GM21825 (cell line): Measurements from ENCODE around the gene KAT7.
"Not testable (repeated sequence)": the region's sequence is repeated elsewhere in the genome, so short reads cannot be mapped to it uniquely, and the experiment has no call there.

Source experiments
- ATAC-seq: cut with Tn5 transposase; IDR thresholded peaks from one replicate; pipeline ENCODE4 v1.9.1; 2021; ENCODE audit warnings: mild to moderate bottlenecking, moderate library complexity; ENCODE audit not compliant: unreplicated experiment

KAT7 gene

DNA sequence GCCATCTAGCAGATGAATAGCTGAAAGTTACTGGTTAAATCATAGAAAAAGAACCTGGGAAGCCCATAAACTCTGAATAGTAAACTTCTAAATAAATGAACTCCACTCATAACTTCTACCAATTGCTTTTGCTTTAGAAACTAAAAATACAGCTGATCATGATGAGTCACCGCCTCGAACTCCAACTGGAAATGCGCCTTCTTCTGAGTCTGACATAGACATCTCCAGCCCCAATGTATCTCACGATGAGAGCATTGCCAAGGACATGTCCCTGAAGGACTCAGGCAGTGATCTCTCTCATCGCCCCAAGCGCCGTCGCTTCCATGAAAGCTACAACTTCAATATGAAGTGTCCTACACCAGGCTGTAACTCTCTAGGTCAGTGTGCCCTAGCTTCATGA lies 9.7 kb downstream of the KAT7 start:
- ATAC-seq: no peak

DNA sequence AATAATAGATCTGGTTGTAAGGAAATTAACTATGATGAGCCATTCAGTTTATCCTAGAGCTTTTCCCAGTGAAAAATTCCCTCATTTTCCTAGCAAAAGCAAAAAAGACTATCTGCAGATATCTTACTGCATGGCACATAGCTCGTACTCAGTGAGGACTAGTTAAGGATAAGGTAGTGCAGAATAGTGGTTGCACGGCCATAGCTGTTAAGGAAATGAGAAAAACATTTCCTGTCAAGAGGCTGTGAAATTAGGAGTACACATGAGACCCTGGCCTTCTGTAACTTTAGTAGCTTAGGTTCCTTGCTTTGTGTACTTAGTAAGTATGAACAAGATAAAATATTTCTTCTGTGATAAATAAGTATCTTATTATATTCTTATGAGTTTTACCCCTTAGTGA lies 10.3 kb downstream of the KAT7 start:
- no peak for ATAC-seq

DNA sequence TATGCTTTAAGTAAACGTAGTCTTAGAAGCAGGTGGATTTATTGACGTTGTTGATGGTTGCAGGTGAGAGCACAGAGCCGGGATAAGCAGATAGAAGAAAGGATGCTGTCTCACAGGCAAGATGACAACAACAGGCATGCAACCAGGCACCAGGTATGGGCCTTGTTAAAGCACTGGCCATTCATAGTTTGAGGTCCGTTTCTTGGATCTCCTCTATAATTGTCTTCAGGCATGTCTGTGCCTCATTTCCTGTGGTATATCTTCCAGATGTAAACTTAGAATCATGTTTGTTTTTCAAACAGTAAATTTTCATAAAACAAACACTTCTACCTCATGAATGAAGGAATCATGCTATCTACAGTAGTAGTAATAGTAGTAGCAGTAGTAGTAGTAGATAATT lies 20.6 kb downstream of the KAT7 start:
- no peak for ATAC-seq

DNA sequence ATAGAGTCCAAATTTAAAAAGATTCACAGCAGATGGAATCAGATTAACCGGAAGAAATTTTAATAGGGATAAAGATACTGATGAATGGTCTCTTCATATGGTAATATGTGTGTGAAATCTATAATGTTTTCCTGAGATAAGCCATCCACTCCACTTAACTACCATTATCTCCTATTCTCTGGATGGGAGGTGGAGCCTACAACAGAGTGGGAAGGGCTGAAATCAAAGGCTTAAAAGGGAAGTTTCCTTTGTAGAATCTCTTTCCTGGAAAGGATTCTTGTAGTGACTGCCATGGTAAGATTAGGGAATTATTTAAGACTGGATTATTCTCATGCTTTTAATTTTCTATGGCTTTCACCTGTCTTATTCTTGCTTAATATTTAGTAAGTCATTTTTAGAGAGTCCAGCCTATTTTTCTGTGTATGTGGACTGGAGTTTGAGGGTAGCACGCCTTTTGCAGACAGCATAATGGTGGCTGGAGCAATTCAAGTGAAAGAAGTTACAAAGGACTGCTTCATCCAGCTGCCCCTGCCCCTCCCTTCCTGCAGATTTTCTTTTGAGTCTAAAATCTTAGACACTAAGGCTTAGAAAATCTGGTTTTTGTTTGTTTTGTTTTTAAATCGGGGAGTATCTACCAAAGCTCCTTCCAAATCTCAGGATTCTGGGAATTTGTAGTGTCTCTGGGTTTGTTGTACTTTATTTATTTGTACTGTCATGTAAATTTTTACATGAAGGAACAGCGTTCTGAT lies 26.5 kb downstream of the KAT7 start:
- ATAC-seq: no peak

DNA sequence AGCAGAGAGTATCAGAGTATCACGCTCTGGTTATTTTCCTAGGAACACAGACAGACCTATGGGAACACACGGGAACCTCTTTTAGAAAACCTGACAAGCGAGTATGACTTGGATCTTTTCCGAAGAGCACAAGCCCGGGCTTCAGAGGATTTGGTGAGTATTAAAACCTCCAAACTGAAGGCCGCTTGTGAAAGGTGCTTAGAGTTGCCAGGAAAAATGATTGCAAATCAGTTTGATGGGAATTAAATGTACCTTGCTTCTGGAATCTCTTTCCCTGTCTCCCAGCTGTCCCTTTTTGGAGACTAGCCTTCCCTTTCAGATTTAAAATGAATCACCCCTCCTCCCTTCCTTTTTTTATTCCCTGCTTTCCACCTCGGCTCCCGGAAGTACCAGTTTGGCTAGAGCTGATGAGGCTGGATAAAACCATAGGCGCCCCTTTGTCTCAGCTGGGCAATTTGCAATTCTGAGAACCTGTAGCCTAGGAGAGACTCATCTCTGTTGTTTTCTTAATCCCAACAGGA lies 27.3 kb downstream of the KAT7 start:
- ATAC-seq: no peak

DNA sequence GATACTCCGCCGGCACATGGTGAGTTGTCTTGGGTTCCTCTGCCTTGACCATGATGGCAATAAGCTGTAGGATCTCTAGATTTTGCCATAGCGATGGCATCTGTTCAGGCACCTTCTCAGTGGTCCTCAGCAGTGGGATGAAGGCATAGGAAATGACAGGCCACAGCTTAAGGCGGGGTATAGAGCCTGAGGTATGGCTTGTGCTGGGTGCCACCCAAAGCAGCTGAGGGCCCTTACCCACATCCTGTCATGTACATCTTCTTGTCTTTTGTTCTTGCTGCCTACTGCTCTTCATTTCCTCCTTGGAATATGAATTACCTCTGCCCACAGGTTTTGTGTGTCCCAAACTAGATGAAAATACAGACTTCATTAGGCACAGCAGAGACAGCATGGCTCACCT lies 29.5 kb downstream of the KAT7 start:
- no peak for ATAC-seq

- ATAC-seq: no peak
Measured at GRCh38 chr17:49819138-49819537, 30.7 kb downstream of the KAT7 start.

DNA sequence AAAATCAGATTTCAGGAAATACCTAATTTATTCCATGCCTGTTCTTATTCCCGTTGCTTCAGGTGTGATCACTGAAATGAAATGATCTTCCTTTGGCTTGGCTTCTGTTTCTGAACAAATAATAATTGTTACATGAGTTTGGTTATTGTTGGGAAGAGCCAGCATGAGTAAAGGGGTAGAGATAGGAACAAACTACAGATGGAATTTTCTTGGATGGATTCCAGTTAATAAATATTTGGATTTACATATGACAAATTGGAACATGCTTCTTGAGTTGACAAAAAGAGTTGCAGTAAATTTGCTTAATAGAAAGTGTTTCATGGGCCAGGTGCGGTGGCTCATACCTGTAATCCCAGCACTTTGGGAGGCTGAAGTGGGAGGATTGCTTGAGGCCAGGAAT lies 31.2 kb downstream of the KAT7 start:
- ATAC-seq: no peak

GRCh38 chr17:49820773-49821172 lies 32.3 kb downstream of the KAT7 start:
- ATAC-seq: no peak

DNA sequence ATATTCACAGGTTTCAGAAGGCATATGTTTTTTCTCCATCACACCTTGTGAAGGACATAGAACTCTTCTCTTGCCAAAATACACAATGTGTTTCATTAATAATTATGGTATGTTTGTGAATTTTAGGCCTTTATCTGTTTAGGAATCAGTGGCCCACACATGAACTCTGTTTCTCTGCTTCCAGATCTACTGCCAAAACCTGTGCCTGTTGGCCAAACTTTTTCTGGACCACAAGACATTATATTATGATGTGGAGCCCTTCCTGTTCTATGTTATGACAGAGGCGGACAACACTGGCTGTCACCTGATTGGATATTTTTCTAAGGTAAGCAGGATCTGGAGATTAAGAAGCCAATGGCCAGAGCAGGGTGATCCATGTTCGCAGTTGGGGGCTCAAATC lies 33.0 kb downstream of the KAT7 start:
- ATAC-seq: no peak

DNA sequence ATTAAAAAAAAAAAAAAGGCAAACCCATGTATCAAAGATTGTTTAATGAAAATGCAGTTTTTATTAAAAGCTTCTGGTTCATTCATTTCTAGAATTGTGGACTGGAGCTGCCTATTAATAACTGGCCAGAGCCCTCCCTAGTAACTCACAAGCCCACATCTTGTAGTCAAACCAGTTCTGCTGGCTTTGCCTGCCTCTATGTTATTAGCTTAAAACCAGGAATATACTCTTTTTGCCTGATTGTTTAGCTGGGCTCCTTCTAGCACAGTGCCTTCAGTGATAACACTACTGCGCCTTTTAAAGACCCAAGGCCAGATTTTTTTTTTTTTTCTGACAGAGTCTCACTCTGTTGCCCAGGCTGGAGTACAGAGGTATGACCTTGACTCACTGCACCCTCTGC lies 33.4 kb downstream of the KAT7 start:
- ATAC-seq: no peak

DNA sequence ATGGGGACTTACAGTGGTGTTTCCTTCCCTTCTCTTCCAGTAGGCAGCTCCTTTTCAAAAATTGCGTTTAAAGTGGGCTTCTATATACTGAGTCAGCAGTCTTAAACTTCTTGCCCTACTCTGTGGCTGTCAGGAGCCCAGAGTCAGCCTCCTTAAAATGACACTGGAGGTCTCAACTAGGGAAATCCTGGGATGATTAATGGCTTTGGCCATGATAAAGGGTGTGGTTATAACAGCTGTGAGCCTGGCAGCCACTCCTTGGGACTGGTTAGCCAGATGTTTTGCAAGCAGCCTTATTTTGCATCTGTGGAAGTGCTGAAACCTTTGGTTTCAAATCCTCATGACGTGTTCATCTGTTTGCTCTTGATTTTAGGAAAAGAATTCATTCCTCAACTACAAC lies 34.3 kb downstream of the KAT7 start:
- no peak for ATAC-seq

GRCh38 chr17:49823614-49824013 lies 35.1 kb downstream of the KAT7 start:
- no peak for ATAC-seq

DNA sequence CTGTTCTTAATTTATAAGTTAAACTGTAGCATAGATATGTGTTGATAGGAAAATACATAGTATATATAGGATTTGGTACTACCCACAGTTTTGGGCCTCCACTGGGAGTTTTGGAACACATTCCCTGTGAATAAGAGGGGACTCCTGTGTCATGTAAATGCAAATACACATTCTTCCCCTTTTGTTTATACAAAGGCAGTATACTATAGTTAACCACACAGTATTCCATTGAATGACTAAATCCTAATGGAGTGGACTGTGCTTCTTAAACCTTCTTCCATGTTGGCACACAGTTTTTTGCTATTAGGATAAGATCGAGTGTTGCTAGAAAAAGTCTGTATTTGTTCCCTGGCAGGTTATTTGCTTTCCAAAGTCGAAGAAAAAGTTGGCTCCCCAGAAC lies 37.2 kb downstream of the KAT7 start:
- ATAC-seq: no peak

GRCh38 chr17:49828325-49828724 lies 39.8 kb downstream of the KAT7 start:
- not testable (repeated sequence) for ATAC-seq

DNA sequence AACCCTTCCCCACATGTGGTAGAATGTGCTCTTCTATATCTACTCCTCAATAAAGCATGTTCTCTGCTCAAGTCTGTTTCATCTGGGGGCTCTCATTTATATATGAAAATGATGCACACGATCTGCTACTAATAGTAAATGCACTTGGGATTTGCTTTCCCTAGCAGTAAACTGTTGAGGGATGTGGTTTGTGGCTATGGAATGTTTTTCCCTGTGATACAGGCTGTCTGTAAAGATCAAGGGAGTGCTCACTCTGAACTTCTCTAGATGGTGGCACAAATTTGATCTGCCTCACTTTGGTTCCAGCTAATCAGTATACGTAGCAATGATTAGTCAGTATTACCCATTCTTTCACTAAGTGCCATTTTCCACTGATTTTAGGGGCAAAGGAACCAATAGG lies 40.5 kb downstream of the KAT7 start:
- ATAC-seq: no peak

DNA sequence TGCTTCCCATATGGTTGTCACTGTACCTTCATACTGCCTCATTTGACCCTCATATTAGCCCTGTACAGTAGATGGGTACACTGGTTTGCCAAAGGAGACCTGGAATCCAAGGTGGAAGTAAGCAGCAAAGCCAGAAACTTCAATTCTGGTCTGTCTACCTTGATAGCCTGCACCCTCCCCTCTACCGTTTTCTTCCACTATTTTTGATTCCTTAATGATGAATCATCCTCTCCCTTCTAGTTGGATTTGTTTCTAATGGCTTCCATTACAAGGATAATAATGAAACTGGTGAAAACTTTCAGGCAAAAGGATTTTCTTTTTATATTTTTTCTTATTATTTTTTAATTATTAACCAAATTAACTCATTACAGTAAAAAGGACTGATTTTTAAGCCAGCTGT lies 42.1 kb downstream of the KAT7 start:
- no peak for ATAC-seq

- no peak for ATAC-seq
Measured at GRCh38 chr17:49832840-49833599, 44.5 kb downstream of the KAT7 start.

DNA sequence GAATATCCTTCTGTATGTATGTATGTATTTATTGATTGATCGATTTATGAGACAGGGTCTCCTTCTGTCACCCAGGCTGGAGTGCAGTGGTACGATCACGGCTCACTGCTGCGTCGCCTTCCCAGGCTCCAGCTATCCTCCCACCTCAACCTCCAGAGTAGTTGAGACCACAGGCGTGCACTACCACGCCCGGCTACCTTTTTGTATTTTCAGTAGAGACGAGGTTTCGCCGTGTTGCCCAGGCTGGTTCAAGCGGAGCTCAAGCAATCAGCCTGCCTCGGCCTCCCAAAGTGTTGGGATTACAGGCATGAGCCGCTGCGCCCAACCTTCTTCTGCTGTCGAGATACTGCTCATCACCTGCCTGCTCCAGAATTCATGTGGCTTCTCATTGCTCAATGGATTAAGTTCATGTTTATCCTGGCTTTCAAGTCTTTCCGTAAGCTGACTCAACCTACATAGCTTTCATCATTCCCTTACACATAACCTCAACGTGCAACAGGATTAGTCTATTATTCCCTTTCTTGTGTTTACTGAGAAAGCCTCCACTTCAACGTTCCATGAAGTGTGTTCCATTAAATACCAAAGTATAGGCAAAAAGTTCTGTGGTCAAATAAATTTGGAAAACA lies 45.8 kb downstream of the KAT7 start:
- no peak for ATAC-seq

GRCh38 chr17:49835472-49835871 lies 47.0 kb downstream of the KAT7 start:
- no peak for ATAC-seq

GRCh38 chr17:49836111-49837030 lies 47.9 kb downstream of the KAT7 start:
- ATAC-seq: no peak
